HuH-7 (cell line): ENCODE measurements around the gene PRDM16.
A peak's percentile ranks its signal among the peaks of the same experiment; 100 is the strongest.

ENCODE experiments used
- DNase-seq: peaks from one replicate; pipeline ENCODE4 v3.0.0; 2011; ENCODE audit warnings: low spot score

PRDM16 gene

DNA sequence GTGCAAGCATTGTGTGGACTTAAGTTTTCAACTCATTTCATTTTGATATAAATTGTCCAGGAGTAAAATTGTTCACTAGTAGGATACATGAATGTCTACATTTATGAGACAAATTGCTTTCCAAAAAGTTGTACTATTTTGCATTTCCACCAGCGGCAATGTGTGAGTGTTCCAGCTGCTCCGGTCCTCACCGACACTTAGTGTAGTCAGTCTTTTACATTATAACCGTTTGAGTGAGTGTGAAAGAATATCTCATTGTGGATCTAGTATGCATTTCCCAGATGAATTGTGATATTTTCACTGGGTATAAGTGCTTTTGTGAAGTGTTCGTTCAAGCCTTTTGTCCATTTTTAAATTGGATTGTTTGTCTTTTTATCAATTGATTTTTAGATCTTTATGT, 274.0 kb downstream of the PRDM16 start:
- no peak for DNase-seq

GRCh38 chr1:3344395-3344794, 275.4 kb downstream of the PRDM16 start:
- DNase-seq: no peak

GRCh38 chr1:3345792-3346191, 276.8 kb downstream of the PRDM16 start:
- DNase-seq: no peak

GRCh38 chr1:3346478-3346877, 277.5 kb downstream of the PRDM16 start:
- no peak for DNase-seq

DNA sequence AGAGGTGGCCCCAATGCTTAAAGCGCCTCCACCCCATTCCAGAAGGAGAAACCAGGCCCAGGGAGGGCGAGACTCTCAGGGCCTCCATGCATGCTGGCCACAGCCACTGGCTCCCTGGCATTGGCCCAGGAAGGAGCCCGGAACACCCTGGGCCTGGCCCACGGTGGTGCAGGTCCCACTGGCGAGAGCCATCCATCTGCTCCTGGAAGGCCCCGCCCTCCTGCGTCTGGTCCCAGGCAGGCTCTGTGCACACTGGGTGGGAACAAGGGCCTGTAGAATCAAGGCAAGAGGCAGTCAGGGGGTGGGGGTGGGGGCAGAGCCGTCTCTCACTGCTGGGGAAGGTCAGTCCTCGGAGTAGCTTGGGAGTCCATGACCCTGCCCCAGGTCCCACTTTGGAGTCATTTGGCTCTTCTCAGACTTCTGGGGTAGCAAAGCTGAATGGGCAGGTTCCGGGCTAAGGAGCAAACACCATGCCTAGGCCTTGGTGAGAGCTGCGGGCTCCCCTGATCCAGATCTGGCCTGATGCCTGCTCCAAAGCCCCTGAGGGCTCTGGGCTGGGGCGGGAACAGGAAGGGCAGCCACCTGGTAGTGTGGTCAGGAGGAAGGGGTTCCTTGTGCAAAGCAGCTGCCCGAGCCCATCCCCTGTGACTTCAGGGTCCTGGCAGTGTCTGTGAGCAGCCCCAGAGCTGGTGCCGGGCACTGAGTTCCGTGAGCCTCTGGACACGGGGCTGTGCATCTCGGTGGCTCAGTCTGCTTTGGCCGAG, 278.4 kb downstream of the PRDM16 start:
- DNase-seq: no peak

GRCh38 chr1:3348196-3348865, 279.3 kb downstream of the PRDM16 start:
- no peak for DNase-seq

DNA sequence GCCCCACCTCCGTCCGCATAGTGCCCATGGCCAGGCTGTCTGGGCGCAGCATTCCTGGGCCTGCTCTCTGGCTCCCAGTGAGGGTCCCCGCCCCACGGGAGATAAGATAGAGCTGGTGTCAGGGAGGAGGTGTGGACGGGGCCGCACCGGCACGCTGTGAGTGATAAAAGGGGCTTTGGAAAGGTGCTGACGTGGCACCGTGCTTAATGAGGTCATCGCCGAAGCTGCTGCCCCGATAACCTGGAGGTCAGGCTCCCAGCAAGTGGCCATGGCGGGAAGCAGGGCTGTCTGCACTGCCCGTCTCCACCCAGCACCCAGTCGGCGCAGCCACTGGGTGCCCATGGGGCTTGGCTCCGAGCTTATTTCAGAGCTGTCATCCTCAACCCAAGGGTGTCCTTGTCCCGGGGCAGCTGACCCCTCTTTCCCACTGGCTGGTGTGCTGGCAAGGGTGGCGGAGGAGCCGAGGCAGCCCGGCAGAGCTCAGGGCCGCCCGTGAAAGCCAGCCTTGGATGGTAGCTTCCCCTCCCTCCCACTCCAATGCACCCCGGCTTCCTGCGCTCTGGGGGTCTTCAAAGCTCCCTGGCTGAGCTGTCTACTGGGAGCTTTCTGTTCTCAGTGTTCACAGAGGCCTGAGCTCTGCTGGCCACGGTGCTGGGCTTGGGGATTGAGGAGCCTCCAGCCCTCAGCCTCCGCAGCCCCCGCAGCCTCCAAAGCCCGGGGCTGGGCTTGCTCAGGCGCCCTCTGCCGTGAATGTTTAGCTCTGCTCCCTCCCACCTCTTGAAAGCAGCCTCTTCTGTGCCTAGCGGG, 280.4 kb downstream of the PRDM16 start:
- peak; percentile 96 for DNase-seq

DNA sequence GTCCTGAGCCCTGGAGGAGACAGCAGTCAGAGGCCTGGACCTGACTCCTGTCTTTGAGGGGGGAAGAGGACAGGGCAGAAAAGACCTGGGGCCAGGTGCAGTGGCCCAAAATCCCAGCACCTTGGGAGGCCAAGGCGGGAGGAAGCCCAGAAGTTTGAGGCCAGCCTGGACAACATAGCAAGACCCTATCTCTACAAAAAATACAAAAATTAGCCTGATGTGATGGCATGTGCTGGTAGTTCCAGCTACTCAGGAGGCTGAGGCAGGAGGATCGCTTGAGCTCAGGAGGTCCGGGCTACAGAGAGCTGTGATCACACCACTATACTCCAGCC, 280.9 kb downstream of the PRDM16 start:
- DNase-seq: no peak

GRCh38 chr1:3350506-3351261, 281.7 kb downstream of the PRDM16 start:
- no peak for DNase-seq

GRCh38 chr1:3351449-3352298, 282.7 kb downstream of the PRDM16 start:
- DNase-seq: no peak

- DNase-seq: no peak
Measured at GRCh38 chr1:3352299-3352951, 283.4 kb downstream of the PRDM16 start.

- no peak for DNase-seq
Measured at GRCh38 chr1:3352952-3353331, 283.9 kb downstream of the PRDM16 start.

GRCh38 chr1:3353876-3354275, 284.9 kb downstream of the PRDM16 start:
- no peak for DNase-seq

- DNase-seq: no peak
Measured at GRCh38 chr1:3355089-3355488, 286.1 kb downstream of the PRDM16 start.

DNA sequence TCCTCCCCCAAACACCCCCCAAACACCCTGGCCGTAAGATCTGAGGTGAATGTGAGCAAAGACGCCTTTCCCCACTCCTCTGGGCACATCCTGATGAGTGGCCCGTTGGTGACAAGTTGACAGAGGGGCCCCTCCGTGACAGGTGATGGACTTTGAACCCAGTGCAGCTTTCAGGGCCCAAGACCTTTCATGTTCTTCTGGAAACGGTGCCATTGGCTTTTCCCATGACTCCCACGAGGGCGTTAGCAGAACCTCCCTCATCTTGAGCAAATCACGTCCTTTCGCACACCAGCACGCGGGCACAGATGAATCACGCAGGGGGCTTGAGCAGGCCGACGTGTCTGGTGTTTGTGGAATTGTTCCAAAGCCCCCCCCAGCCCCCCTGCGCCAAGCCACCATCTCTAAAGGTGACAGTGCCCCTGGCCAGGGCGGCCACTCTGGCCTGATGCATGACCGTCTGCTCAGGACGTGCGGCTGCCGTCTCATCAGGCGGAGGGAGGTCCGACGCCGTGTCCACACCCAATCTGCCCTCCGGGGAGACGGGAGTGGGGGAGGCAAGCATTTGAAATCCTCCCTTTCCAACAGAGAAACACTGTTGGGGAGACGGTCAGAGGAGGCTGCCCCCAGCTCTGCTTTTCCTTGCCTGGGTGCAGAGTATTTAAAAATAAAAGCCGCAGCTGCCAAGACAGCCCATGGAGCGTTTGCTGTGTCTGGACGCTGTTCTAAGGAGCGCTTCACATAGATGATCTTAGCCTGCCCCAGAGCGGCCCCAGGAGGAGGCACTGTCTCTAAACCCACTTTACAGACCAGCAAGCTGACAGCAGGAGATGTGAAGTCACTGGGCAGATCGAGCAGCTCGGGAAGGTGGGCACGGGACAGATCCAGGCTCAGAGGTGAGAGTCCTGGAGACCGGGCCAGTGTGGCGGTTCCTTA, 287.2 kb downstream of the PRDM16 start:
- DNase-seq: peak; percentile 89

DNA sequence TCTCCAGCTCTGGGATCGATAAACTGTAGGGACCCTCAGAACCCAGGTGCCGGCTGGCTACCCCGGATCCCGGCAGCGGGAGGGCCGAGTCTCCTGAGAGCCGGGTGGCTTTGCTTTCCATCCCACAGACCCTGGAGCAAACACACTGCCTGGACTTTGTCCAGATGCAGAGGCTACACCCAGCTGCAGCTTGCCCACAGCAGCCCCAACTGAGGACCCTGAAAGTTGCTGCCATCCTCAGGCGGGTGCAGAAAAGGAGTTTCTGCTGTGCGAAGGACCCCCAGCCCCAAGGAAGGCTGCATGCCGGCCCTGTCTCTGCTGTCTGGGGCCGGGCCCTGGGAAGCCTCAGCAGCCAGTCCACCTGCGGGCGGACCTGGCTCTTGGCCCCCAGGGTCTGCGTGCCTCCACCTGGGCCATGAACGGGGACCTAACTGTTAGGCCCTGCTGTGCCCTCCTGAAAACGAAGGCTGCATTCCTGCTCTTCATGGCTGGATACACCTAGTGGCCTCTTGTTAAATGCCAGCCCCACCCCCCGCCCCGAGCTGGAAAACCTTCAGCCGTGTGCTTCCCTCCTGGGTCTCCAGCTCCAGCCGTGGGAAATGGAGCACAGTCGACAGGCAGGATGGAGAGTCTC, 287.9 kb downstream of the PRDM16 start:
- DNase-seq: peak; percentile 75

- no peak for DNase-seq
Measured at GRCh38 chr1:3357526-3358297, 288.7 kb downstream of the PRDM16 start.

GRCh38 chr1:3359351-3359750, 290.3 kb downstream of the PRDM16 start:
- no peak for DNase-seq
